HG02885 (cell line): ENCODE data around the gene HOXA3.

ENCODE experiments used
- ATAC-seq: cut with Tn5 transposase; IDR thresholded peaks from one replicate; pipeline ENCODE4 v1.9.1; 2021; ENCODE audit warnings: mild to moderate bottlenecking; ENCODE audit not compliant: unreplicated experiment, poor library complexity

HOXA3 gene

DNA sequence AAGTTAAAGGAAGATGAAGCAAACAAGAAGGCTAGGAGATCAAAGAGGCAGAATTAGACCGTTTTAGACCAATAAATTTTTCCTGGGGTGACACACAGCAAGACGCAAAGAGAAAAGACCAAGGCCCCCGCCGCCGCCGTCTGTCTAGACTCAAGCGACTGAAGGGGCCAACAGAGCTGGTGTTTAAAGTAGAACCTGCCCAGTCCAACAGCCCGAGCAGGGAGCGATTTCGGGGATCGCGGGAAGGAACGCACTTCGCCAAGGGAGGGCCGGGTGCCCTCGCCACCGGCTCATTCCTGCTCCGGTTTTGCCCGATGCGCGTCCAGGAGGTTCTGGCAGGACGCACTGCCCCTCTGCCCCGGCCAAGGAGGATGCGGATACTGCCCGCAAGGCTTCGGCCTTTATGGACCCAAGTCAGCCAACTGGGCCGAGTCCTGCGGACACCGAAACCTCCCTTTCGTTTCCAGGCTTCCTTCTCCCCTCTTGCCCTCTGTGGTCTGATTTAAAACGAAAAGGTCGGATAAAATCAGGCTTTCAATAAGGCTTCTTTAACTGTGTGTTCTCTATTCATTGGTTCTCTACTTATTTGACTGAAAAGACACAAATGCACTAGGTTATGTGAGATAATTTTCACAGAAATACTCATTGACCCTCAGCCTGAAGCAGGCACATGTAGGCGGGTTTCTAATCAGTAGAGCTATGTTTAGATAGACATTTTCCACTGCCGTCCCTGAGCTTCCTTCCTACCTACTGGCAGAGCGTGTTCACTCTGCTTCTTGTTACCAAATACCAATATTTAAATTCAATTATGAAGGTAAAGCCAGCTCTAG lies 6.3 kb upstream of the HOXA3 start:
- no peak for ATAC-seq

- ATAC-seq: no peak
Observed at GRCh38 chr7:27157702-27158431, 5.5 kb upstream of the HOXA3 start.

DNA sequence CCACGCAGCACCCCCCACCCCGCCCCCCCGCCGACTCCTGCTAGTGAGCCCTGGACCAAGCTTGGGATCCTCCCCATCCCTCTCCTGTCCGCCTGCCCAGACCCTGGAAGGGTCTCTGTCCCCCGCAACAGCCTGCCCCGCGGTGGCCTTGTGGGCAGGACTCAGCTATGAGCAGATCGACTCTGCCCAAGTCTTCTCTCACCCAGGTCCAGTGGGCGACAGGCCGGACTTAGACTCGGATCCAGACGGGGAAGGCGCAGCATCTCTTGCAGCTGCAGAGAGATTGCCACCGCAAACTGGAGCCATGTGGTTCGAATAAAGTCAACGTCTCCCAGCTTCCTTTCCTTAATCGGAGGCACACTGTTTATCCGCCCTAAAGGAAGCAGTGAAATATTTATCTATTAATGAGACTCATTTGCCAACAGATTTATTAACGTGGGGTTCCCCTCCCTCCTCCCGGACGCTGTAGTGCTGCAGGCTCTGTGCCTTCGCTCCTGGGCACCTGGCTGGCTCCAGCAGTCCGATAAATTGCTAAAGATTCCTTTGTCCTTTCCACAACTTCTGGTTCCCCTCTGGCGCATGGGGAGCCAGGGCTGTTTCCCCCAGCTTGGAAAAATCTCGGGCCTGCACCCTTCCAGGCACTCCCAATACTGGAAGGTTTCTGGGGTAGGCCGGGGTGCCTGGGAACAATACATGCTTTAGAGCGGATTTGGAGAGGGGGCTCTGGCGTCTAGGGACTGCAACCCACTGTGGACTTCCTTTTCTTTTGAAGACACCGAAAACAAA lies 4.7 kb upstream of the HOXA3 start:
- no peak for ATAC-seq

- no peak for ATAC-seq
Observed at GRCh38 chr7:27156508-27156898, 4.1 kb upstream of the HOXA3 start, which contains the start of gene HOXA7. Gene HOXA7 (minus strand): TSS chr7:27156675. CDS start chr7:27156545, 130 bp downstream.

DNA sequence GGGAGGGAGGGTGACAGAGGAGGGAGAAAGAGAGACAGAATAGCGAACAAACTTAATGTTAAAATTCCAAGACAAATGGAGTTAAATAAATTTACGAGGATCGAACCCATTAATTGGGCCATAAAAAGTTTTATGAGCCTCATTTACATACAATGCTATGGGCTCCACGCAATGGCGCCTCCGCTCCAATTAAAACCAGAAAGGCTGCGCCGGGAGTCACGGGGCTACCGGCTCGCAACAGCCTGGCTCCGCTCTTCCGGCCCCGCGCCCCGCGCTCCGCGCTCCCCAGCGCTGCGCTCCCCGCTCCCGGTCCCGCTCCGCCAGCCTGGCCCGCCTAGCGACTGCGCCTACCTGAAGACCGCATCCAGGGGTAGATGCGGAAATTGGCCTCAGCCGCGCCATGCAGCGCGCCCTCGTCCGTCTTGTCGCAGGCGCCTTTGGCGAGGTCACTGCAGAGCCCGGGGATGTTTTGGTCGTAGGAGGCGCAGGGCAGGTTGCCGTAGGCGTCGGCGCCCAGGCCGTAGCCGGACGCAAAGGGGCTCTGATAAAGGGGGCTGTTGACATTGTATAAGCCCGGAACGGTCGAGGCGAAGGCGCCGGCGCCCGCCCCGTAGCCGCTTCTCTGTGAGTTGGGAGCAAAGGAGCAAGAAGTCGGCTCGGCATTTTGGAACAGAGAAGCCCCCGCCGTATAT lies 3.6 kb upstream of the HOXA3 start:
- no peak for ATAC-seq

DNA sequence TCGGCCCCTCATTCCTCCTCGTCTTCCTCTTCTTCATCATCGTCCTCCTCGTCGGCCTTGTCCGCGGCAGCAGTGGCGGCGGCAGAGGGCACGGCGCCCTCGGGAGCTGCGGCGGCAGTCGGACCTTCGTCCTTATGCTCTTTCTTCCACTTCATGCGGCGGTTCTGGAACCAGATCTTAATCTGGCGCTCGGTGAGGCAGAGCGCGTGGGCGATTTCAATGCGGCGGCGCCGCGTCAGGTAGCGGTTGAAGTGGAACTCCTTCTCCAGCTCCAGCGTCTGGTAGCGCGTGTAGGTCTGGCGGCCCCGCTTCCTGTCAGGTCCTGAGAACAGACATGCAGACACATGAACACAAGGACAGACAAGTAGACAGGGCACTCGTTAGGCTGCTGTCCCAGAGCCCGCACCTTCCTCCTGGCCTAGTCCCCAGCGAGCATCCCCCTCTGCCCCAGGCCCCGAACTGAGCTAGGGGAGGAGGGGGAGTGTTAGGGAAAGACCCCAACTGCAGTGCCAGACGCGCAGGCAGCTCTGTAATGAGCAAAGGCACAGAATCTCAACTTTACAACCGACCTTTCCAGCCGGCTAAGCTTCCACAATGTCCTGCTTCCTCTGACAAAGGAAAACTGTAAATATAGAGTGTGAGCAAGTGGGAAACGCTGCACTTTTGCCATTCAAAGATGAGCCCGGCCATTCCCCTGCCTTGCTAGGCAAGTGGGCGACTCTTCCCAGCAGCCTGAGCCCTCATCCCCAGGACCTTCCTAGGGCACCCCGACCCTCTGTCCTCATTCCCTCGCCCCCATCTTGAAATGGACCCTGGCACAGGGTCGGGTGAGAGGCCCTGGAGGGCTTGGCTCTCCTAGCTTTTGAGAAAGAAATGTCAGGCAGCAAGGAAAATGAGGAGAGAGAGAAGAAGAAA lies 2.8 kb upstream of the HOXA3 start:
- ATAC-seq: no peak

DNA sequence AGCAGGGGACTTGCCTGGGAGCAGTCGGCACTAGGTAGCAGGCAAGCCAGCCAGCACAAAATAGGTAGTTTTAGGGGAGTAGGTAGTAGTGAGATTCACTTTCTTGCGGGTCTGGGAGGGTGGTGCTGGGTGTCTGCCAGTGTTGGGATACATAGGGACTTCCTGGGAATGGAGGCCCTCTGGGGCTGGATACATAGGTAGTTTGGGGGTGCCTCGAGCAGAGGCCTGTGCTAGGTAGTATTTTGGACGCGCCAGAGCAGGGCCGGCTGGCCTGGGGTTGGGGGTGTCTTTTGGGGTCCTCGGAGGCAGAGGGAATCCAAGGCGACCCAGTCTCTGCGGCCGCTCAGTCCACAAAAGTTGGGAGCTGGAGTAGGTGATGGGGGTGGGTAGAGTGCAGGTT lies 2.0 kb upstream of the HOXA3 start:
- no peak for ATAC-seq

DNA sequence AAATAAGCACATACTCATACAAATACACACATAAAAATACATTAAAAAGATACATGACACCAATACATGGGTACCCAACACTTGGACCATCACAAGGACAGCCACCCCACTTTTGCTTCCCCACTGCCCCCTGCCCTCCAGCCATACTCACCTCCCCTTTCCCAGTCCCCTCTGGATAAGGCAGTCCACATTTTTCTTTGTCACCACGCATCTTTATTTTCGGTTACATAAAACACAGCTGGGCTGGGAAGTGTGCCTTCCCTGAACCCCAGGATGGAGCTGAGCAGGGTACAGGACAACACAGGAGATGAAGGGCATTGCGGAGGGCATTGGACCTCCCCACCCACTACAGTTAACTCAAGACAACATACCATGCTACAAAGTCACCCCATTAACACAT lies 1.1 kb upstream of the HOXA3 start:
- no peak for ATAC-seq

GRCh38 chr7:27152816-27153442 lies 546 bp upstream of the HOXA3 start:
- no peak for ATAC-seq

GRCh38 chr7:27151341-27151930 lies 947 bp downstream of the HOXA3 start:
- ATAC-seq: no peak

- peak; percentile 90 for ATAC-seq
Observed at GRCh38 chr7:27150568-27151340, 1.6 kb downstream of the HOXA3 start.

DNA sequence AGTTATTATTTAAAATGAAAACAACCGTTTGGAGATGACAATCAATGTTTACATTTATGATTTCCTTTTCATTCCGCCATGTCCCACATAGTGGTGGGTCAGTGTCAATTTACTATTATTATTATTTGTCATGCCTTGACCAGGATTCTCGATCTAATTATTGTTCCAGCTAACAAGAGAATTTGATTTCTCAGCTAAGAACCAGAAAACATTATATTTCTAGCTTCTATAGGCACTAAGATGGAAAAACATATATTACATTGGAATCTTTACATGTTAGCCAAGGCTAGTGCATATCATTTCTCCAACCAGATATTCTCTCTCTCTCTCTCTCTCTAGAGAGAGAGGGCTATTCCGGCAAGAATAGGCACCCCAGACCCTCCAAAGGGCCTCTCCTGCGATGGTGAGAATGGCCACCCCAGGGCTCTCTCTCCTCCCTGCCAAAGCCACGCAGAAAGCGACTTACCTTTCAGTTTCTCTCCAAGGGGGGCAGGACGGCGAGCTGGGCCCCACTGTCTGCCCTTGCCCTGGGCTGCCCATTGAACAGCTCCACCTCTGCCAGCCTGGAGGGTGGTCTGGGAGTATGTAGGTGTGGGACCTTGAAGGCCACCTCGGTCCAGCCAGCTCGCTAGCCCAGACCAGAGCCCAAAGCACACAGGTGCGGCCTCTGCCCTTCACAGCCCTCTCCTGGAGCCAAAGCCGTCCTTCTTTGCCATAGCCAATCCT lies 2.4 kb downstream of the HOXA3 start:
- ATAC-seq: no peak

GRCh38 chr7:27148756-27149641 lies 3.4 kb downstream of the HOXA3 start:
- no peak for ATAC-seq

DNA sequence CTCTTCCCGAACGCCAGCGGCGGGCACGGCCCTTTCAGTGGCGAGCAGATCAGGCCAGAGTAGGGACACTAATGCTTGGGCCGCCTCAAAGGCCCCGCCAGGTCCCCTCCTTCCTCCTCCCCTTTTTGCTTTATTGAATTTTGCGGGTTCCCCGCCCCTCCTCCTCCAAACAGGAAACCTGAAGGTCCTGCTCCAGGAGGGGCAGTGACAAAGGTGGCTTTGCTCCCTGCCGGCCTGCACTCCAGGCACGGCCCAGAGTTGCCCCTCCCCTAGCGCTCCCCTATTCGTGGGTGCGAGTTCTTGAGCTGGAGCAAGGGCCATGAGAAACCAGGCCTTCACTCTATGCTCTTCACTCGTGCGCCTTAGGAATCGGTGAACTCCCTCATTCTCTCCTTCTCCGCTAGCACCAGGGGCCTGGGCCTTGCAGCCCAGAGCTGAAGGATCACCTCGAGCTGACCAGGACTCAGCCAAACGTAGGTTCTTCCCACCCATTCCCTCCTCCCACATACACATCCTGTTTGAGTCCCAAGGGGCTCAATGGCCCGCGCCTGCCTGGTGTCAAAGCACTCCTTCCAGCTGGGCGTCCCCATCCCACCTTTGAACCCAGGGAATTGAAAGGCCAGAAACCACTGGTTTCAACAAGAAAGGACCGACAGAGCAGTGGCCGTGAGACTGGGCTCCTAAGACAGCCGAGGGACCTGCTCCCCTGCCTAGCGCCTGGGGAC lies 4.2 kb downstream of the HOXA3 start:
- ATAC-seq: no peak

GRCh38 chr7:27147199-27148030 lies 5.0 kb downstream of the HOXA3 start, which contains the start of gene HOXA6:
Gene HOXA6 (minus strand): TSS chr7:27147774. CDS start chr7:27147749, 25 bp downstream.
- ATAC-seq: no peak
